Stimulated activated CD4-positive, alpha-beta T cell treated with anti-CD3 and anti-CD28 coated beads, Interleukin-12 subunit alpha, Interleukin-12 subunit beta, amount 100 ng/mL, for 4 hours (primary cell): Measurements from ENCODE around the gene URAD.

Experiments
- DNase-seq: peaks from one replicate; pipeline ENCODE4 v3.0.0-alpha.2; 2020

The URAD gene

DNA sequence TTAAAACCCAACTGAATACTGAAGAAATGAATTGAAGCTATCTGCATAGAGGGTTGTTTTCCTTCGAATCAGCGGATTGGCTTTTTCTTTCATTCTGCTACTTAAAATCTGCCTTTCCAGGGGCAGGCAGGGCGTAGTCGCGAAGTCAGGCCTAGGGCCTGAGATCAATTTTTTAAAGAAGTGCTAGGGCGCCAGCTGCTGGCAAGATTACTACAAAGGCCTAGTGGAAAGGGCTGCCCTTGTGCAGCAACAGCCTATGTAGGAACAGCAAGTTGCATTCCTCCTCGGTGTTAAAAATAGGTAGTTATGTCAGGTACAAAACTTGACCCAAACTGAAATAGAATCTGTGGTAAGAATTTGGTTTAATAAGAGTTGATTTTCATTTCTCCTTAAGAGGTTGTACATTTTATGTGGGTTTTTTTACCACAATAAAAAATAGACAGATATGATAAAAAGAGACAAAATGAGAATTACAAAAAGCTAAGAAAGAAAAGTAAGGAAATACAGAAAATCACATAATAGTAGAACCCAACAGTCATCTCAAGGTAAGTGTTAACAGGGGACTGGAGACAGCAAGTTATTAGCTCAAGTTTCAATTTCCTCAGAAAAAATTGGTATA lies 9.5 kb upstream of the URAD start:
- no peak for DNase-seq

DNA sequence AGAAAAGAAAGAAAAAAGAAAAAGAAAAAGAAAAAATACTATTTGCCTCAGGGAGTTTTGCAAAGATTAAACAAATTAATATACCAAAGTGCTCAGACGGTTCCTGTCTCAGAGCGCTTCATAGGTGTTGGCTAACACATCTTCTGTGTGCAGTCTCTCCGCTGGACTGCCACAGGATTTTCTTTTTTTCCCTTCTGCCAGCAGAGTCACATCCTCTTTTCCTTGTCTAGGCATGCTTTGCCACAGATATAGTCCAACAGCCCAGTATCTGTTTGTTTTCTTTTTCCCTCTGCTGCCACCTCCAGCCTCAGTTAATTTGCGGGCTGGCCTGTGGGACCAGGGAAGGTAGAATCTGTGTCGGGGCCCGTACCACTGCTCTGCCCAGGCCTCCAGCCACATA lies 3.4 kb upstream of the URAD start:
- DNase-seq = no peak

DNA sequence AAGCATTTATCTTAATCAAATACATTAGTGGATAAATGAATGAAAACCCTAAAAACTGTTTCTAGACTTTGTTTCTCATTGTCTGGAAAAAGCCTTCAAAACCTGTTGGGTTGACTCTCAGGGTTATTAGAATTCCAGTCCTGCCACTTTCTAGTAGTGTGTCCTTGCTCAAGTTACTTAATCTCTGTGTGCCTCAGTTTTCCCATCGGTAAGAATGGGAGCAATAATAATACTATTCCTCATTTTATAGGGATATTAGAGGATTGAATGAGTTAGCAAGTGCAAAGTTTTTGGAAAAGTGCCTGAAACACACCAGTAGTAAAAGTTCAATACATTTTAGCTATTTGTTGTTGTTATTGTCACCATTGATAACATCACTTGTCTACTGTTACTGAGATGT lies 2.9 kb downstream of the URAD start:
- no peak for DNase-seq

- no peak for DNase-seq
Measured at GRCh38 chr13:27982361-27982760, 6.1 kb downstream of the URAD start.

GRCh38 chr13:27981006-27981708 lies 7.3 kb downstream of the URAD start:
- no peak for DNase-seq

DNA sequence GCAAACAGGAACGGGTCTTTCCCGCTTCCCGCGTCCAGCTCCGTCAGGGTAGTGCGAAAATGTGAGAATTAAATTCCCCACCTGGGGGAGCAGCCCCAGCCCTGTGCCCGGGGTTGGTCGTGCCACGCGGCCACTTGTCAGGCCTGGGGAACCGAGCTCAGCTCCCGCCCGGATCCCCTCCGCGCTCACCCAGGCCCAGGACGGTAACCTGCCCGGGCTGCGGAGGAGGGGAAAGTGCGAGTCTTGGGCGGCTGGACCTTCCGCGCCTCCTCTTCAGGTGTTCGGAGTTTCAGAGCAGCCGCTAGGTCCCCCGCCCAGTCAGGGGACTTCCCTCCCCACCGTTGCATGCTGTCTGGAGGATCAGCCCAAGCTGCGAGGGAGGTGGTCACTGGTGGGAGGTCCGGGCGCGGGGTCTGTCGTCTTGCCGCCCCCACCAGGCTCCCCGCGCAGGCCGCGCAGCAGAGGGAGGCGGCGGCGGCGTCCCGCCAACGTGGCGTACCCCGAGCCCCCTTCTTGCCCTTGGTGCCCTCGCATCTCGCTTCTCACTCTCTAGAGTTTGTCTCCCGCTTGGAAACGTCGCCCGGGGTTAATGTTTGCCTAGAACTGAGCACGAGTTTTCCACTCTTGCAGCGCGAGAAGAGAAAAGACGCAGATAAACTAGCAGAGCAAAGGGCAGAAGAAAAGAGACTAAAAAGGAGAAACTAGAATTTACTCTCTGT lies 8.1 kb downstream of the URAD start:
- no peak for DNase-seq

DNA sequence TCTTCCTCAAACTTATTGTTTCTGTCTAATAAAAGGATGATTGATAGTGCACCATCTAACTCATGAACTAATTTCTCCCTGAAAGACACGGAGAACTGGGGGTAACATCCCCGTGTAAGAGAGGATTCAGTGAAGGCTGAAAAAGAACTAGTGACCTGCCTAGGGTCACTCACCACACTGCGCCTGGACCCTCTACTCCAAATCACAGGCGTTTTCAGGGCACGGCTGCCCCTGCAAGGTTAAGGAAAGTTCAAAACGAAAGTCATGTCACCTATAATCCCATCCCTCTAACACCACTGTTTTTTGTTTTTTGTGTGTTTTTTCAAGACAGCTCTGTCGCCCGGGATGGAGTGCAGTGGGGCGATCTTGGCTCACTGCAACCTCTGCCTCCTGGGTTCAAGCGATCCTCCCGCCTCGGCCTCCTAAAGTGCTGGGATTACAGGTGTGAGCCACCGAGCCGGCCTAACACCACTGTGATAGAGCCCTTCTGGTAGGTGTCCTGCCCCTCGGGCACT lies 8.7 kb downstream of the URAD start:
- no peak for DNase-seq

GRCh38 chr13:27979001-27979643 lies 9.4 kb downstream of the URAD start:
- no peak for DNase-seq

DNA sequence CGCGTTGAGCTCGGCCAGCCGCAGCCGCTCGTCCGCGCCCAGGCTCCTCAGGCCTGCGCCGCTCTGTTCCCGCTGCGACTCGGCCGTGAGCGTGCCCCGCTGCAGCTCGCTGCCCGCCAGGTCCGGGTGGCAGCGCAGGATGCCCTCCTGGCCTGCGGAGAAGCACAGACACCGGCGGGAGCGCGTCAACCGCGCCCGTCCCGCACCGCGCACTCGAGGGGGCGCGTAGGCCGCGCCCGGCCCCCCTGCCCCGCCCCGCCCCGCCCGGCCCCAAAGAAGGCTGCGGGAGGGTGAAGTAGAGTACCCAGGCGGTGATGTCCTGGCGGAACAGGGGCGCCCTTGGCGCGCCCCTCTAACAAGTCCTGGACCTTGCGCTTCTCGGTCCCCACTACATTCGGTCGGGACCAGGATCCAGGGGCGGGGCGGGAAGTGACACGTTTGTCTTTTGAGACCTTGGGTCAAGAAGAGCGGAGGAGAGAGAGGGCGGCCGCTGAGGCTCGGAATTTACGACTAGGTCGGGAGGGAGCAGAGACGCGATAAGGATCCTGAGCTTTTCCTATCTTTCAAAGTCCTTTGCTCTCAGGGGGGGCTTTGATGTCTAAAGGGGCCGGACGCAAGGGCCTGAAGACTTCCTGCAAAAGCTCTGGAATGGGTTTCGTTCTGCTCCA lies 10.1 kb downstream of the URAD start:
- no peak for DNase-seq

GRCh38 chr13:27977476-27978300 lies 10.8 kb downstream of the URAD start:
- DNase-seq = no peak

- no peak for DNase-seq
Measured at GRCh38 chr13:27976362-27977091, 12.0 kb downstream of the URAD start.

DNA sequence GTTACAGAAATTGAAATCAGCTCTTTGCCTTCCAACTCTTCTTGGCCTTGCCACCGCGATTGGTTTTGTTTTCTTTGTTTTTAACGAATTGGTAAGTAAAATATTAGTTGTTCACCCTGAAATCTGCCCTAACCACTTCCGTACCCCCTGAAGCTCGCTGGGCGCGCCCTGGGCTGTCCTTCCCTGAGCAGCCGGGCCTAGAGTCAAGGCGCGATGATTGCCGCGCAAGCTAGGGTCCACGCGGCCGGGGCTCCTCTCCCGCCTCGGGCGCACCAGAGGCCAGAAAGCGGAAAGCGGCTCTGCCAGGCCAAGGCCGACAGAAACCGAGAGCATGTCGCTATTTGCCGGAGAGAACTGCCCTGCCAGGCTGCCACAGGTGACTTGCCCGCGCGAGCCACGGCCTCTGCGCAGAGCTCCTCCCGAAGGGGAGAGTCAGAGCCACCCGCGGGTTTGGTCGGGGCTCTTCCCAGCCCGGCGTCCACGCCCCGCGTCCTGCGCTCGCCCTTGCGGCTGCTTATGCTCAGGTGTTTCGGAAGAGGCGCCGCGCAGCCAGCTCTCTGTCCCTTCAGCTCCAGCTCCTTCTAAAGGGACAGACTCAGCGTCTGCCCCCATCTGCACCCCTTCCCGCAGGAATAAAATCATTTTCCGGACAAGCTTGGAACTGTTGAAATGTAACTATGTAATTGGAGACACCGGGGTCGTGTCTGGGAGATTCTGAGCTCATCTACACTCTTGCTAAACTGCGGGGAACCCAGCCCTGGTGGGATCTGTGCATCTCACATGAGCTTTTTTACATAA lies 12.7 kb downstream of the URAD start:
- no peak for DNase-seq

DNA sequence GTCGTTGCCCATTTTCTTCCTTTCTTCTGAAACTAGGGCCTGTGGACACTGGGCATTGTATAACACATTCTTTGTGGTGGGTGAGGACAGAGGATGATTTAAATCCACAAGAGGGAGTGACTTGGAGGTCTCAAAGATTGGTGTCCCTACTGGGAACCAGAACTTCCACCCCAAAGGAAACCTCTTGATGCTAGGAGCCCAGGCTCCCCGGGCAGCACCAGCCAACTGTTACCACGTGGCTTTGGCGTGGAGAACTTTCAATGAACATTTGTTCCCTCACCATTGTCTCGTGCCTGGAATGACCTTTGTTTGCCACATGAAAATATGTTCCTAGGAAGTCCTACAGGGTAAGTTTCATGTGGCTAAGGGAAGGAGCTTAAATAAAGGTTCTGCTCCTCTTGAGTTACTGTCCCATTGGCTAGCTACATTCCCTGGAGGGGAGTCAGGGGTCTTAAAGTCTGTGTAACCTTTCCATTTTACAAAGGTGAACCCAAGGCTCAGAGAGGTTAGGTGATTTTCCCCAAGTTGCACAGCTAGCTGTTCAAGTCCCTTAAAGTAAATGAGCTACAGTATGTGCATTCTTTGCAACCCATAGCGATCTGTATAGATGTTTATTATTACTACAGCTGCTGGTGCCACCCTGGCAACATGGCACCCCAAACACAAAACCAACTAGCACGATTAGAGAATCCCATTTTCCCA lies 14.4 kb downstream of the URAD start:
- DNase-seq = no peak

DNA sequence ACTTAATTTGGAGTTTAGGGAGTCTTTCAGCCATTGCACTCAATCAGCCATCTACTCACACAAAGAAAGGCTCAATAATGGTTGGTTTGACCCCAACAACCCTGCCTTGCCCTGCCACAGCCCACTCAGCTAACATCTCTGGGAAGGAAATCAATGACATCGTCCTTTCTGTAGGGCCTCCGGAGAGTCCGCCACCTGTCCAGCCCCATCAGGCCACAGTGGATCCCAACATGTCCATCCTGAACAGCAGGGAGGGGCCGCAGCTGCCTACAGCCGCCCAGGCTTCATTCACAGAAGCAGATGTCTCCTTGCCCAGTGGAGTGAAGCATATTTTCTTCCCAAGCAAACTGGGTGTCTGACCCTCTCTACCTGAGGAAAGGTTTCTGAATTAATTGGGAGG lies 15.2 kb downstream of the URAD start:
- DNase-seq = no peak

GRCh38 chr13:27972478-27972820 lies 16.0 kb downstream of the URAD start:
- no peak for DNase-seq

- DNase-seq = no peak
Measured at GRCh38 chr13:27971776-27972477, 16.6 kb downstream of the URAD start.

DNA sequence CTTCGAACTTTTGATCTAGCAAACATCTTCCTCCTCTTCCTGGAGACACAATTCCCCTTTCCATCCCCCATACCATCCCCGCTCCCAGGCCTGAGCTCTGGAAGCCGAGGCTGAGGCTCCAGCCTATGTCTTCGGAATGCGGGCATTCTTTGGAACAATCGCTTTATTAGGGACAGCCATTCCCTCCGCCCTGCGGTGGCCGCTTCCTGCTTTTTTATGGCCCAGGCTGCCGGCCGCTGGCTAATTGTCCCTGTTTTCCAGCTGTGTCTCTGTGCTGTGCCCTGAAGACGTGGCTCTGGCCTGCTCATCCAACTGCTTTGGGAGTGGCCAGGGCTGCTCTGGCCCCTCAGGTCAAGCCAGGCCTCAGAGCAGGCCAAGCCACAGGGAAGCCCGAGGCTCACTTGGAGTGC lies 17.3 kb downstream of the URAD start:
- DNase-seq = no peak

- no peak for DNase-seq
Measured at GRCh38 chr13:27970382-27971235, 17.9 kb downstream of the URAD start.
